IMR-90 (cell line): Measurements from ENCODE around the gene YAF2. TPM values are rescaled to one million over a fixed set of nuclear protein-coding genes. Genes with fewer than 3 reads are reported as not detected.

ENCODE experiments used
- ATAC-seq: fragments of 200-7000 bp; cut with Tn5 transposase; 2 replicates; pipeline ENCODE4 v1.9.1; 2020; ENCODE audit warnings: low read depth, mild to moderate bottlenecking, moderate library complexity
- BruUV-seq: library from RNA; stranded (reverse); fragments of 400-500 nt; replicated peaks from 2 replicates; lab custom pipeline; 2021; lab: Mats Ljungman, UMichigan
- CTCF ChIA-PET: fragments of 300-600 bp; formaldehyde crosslinking; extraction: SDS; loops from one replicate; lab custom pipeline; 2021; ENCODE audit warnings: antibody characterized with exemption; lab: Yijun Ruan, JAX
- POLR2A ChIA-PET: fragments of 300-600 bp; sonication (Branson Sonifier 250); formaldehyde crosslinking; loops from one replicate; lab custom pipeline; 2022; ENCODE audit warnings: antibody characterized with exemption; ENCODE audit not compliant: unreplicated experiment; lab: Charles Lee
- DNase-seq: peaks from one replicate; pipeline ENCODE4 v3.0.0; 2013
- H2AFZ ChIP-seq: replicated peaks from 2 replicates; pipeline ENCODE3; 2013; ENCODE audit warnings: low read length, mild to moderate bottlenecking; ENCODE audit not compliant: poor library complexity
- H2AK5ac ChIP-seq: 2 replicates; pipeline ENCODE4 v1.6.1; 2013; ENCODE audit warnings: low read depth, low read length, inconsistent platforms
- H2AK9ac ChIP-seq: replicated peaks from 2 replicates; pipeline ENCODE3; 2013; ENCODE audit warnings: mild to moderate bottlenecking, low read depth, low read length, moderate library complexity; ENCODE audit not compliant: poor library complexity
- H2BK120ac ChIP-seq: 2 replicates; pipeline ENCODE4 v1.6.1; 2013; ENCODE audit warnings: low read depth, low read length, inconsistent platforms
- H2BK15ac ChIP-seq: 3 replicates; pipeline ENCODE4 v1.6.1; 2013; ENCODE audit warnings: low read depth, low read length, inconsistent platforms
- H2BK20ac ChIP-seq: 2 replicates; pipeline ENCODE4 v1.6.1; 2013; ENCODE audit warnings: low read depth, mild to moderate bottlenecking, inconsistent platforms, low read length, moderate library complexity
- H2BK5ac ChIP-seq: 2 replicates; pipeline ENCODE4 v1.6.1; 2013; ENCODE audit warnings: mild to moderate bottlenecking, low read depth, low read length, inconsistent platforms; ENCODE audit not compliant: poor library complexity, severe bottlenecking
- H3K14ac ChIP-seq: replicated peaks from 2 replicates; pipeline ENCODE4 v1.6.1; 2013; ENCODE audit warnings: low read depth, low read length, inconsistent platforms
- H3K18ac ChIP-seq: 2 replicates; pipeline ENCODE4 v1.6.1; 2013; ENCODE audit warnings: low read depth, low read length, control low read depth
- H3K23ac ChIP-seq: 2 replicates; pipeline ENCODE4 v1.6.1; 2013; ENCODE audit warnings: low read depth, low read length, inconsistent platforms
- H3K27ac ChIP-seq: 2 replicates; pipeline ENCODE4 v1.5.1; 2013; ENCODE audit warnings: mild to moderate bottlenecking, control low read depth, low read length; ENCODE audit not compliant: insufficient read depth
- H3K27me3 ChIP-seq: 2 replicates; pipeline ENCODE4 v1.6.1; 2013; ENCODE audit warnings: low read length; ENCODE audit not compliant: control insufficient read depth, insufficient read depth
- H3K36me3 ChIP-seq: 2 replicates; pipeline ENCODE4 v1.6.1; 2013; ENCODE audit warnings: low read length, mixed read lengths; ENCODE audit not compliant: control insufficient read depth, insufficient read depth
- H3K4ac ChIP-seq: 2 replicates; pipeline ENCODE4 v1.6.1; 2013; ENCODE audit warnings: low read depth, low read length, inconsistent platforms
- H3K4me1 ChIP-seq: 2 replicates; pipeline ENCODE4 v1.6.1; 2013; ENCODE audit warnings: low read length, mixed read lengths; ENCODE audit not compliant: control insufficient read depth, insufficient read depth
- H3K4me2 ChIP-seq: 2 replicates; pipeline ENCODE4 v1.6.1; 2013; ENCODE audit warnings: low read depth, mild to moderate bottlenecking, control low read depth, low read length, moderate library complexity
- H3K4me3 ChIP-seq: 2 replicates; pipeline ENCODE4 v1.5.1; 2013; ENCODE audit warnings: low read depth, mild to moderate bottlenecking, control low read depth, low read length, moderate library complexity; ENCODE audit not compliant: insufficient read depth
- H3K56ac ChIP-seq: 2 replicates; pipeline ENCODE4 v1.6.1; 2013; ENCODE audit warnings: low read length, inconsistent platforms; ENCODE audit not compliant: insufficient read depth; ENCODE audit errors: extremely low read depth
- H3K79me1 ChIP-seq, 2 experiments: 2 replicates each; pipeline ENCODE4 v1.6.1; 2013; ENCODE audit warnings: low read length in 2 of 2, inconsistent platforms in 1 of 2, low read depth in 1 of 2
- H3K9ac ChIP-seq: 2 replicates; pipeline ENCODE4 v1.6.1; 2013; ENCODE audit warnings: low read depth, low read length, control low read depth
- H3K9me1 ChIP-seq: 2 replicates; pipeline ENCODE4 v1.6.1; 2013; ENCODE audit warnings: low read length, inconsistent platforms; ENCODE audit not compliant: insufficient read depth
- H3K9me3 ChIP-seq: 2 replicates; pipeline ENCODE4 v1.6.1; 2013; ENCODE audit warnings: low read length; ENCODE audit not compliant: control insufficient read depth, insufficient read depth
- H4K20me1 ChIP-seq: 2 replicates; pipeline ENCODE4 v1.6.1; 2013; ENCODE audit warnings: low read length, inconsistent platforms; ENCODE audit not compliant: insufficient read depth
- H4K5ac ChIP-seq: 2 replicates; pipeline ENCODE4 v1.6.1; 2013; ENCODE audit warnings: mild to moderate bottlenecking, low read depth, low read length, control low read depth
- H4K8ac ChIP-seq, 2 experiments: 2 replicates each; pipeline ENCODE4 v1.6.1; 2013; ENCODE audit warnings: low read depth in 2 of 2, low read length in 2 of 2, control low read depth in 1 of 2, inconsistent platforms in 1 of 2
- H4K91ac ChIP-seq: 2 replicates; pipeline ENCODE4 v1.6.1; 2013; ENCODE audit warnings: low read depth, low read length, inconsistent platforms; ENCODE audit not compliant: insufficient read depth
- BHLHE40 ChIP-seq: fragments of 150-350 bp; IDR thresholded peaks from 2 replicates; pipeline ENCODE4 v1.6.1; 2016; ENCODE audit warnings: mild to moderate bottlenecking, low read depth, low read length
- CEBPB ChIP-seq: IDR thresholded peaks from 2 replicates; pipeline ENCODE4 v1.6.1; 2012; ENCODE audit warnings: low read depth, low read length, improper control_type of control experiment
- CHD1 ChIP-seq: IDR thresholded peaks from 2 replicates; pipeline ENCODE4 v1.6.1; 2012; ENCODE audit warnings: low read depth, low read length, improper control_type of control experiment
- FOS ChIP-seq: fragments of 150-350 bp; IDR thresholded peaks from 2 replicates; pipeline ENCODE4 v1.6.1; 2016; ENCODE audit warnings: low read depth, low read length
- MAFK ChIP-seq: IDR thresholded peaks from 2 replicates; pipeline ENCODE4 v1.6.1; 2012; ENCODE audit warnings: low read depth, low read length, improper control_type of control experiment
- MAZ ChIP-seq: IDR thresholded peaks from 2 replicates; pipeline ENCODE4 v1.6.1; 2012; ENCODE audit warnings: low read depth, mild to moderate bottlenecking, low read length, improper control_type of control experiment, moderate library complexity, borderline replicate concordance
- MXI1 ChIP-seq: IDR thresholded peaks from 2 replicates; pipeline ENCODE4 v1.6.1; 2012; ENCODE audit warnings: low read depth, mild to moderate bottlenecking, low read length, moderate library complexity, borderline replicate concordance
- NFE2L2 ChIP-seq: fragments of 150-350 bp; IDR thresholded peaks from 2 replicates; pipeline ENCODE4 v1.6.1; 2016; ENCODE audit warnings: low read depth, mild to moderate bottlenecking, low read length
- POLR2A ChIP-seq: IDR thresholded peaks from 2 replicates; pipeline ENCODE4 v1.6.1; 2012; ENCODE audit warnings: mild to moderate bottlenecking, low read depth, low read length
- RAD21 ChIP-seq: IDR thresholded peaks from 2 replicates; pipeline ENCODE4 v1.6.1; 2012; ENCODE audit warnings: low read length, improper control_type of control experiment
- RCOR1 ChIP-seq: IDR thresholded peaks from 2 replicates; pipeline ENCODE4 v1.6.1; 2012; ENCODE audit warnings: mild to moderate bottlenecking, low read length, improper control_type of control experiment; ENCODE audit not compliant: insufficient replicate concordance
- RFX5 ChIP-seq: IDR thresholded peaks from 2 replicates; pipeline ENCODE4 v1.8.0; 2012; ENCODE audit warnings: low read depth, mild to moderate bottlenecking, low read length, moderate library complexity
- SMC3 ChIP-seq: fragments of 150-350 bp; IDR thresholded peaks from 2 replicates; pipeline ENCODE4 v1.6.1; 2016; ENCODE audit warnings: low read depth, mild to moderate bottlenecking, antibody characterized with exemption, low read length, moderate library complexity
- WGBS, 2 experiments: methylation state at CpG; one replicate each; pipeline versions ENCODE4 v1.1.5 to v1.1.7; 2013; ENCODE audit warnings: missing lambda C conversion rate in 2 of 2; ENCODE audit not compliant: insufficient read length in 1 of 2; ENCODE audit errors: extremely low coverage in 2 of 2; 5-methylcytosine and 5-hydroxymethylcytosine counted together
- dilution Hi-C: fragments of 300-500 bp; cut with HindIII; formaldehyde crosslinking; loops from one replicate; pipeline ENCODE4 v1.14.3; 2018; ENCODE audit warnings: low sequenced_read_pairs; ENCODE audit not compliant: unreplicated experiment
- in situ Hi-C: fragments of 300-500 bp; cut with MboI; formaldehyde crosslinking; loops from 3 replicates; pipeline ENCODE4 v1.14.3; 2019; ENCODE audit warnings: low sequenced_read_pairs, inconsistent platforms, mixed read lengths
- intact Hi-C: fragments of 100-400 bp; cut with micrococcal nuclease; formaldehyde crosslinking; loops from 2 replicates; pipeline ENCODE4 v1.10.0; 2022
- polyA plus RNA-seq, 3 experiments: library from polyadenylated mRNA; depleted of rRNA; stranded (reverse); fragments of >200 nt; gene quantifications; 2 replicates each; pipeline ENCODE4 v1.2.3, GENCODE V29; 2012; ENCODE audit warnings: low replicate concordance in 1 of 3
- total RNA-seq: library from RNA; depleted of rRNA; stranded (reverse); fragments of >200 nt; gene quantifications from 2 replicates; pipeline ENCODE4 v1.2.3, GENCODE V29; 2012
- TF ChIP-seq, protein P1 (sequence below): fragments of 150-350 bp; IDR thresholded peaks from 2 replicates; pipeline ENCODE4 v1.6.1; 2016; ENCODE audit warnings: low read depth, mild to moderate bottlenecking, low read length, moderate library complexity, borderline replicate concordance
- TF ChIP-seq, protein P2 (sequence below): fragments of 150-350 bp; IDR thresholded peaks from 2 replicates; pipeline ENCODE4 v1.6.1; 2017; ENCODE audit warnings: mild to moderate bottlenecking, antibody characterized with exemption, low read length, low read depth
- TF ChIP-seq, protein P3 (sequence below): conservative IDR thresholded peaks from 2 replicates; pipeline ENCODE4 v1.5.1; 2012; ENCODE audit warnings: mild to moderate bottlenecking, low read depth, low read length, improper control_type of control experiment

Gene YAF2
- total and polyA plus RNA-seq, 2 of the 4 experiments (the other 2 are of a cell fraction) = 7.9 to 14.2 TPM

DNA sequence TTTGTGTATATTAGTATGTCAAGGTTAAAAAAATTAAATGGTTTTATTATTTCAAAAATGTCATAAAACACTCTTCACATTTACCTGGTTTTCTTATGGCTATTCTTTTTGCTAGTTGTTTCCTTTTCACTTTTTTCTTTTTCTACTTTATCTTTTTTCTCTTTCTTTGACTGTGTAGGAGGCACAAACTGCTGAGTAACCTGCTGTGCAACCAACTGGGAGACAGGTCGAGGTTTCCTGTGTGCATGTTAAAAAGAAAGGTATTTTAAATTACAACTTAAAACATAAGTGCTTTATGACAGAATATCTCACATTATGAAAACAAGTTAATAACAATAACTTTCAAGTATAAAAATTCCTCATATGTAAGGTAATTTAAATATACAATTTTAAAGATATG lies 76.5 kb downstream of the YAF2 start:
- H4K5ac ChIP-seq = no peak overlapping the region
- H3K79me1 ChIP-seq = peaks cover 3% of the 10 kb centered on the region in 2 experiments; a peak in 2 of 4 replicates
- no peak overlapping the region for H4K8ac ChIP-seq
- H3K14ac ChIP-seq = no peak overlapping the region
- 0 out of 2 replicates have a peak, but pooled peaks cover 2% of the 10 kb centered on the region for H3K9me1 ChIP-seq
- no peaks in the 10 kb centered on the region for H3K27me3 ChIP-seq
- H3K4me2 ChIP-seq = no peak overlapping the region
- no peak overlapping the region for H3K23ac ChIP-seq
- H3K4me1 ChIP-seq = peaks cover 4% of the 10 kb centered on the region
- no peak overlapping the region for H2AK9ac ChIP-seq
- H4K91ac ChIP-seq = no peak overlapping the region
- ATAC-seq (no peak), DNase-seq (no peak)
- no CpG with 5 or more reads among the region's 1 CpG for WGBS, 2 experiments
- no peak overlapping the region for H2AK5ac ChIP-seq
- no peak overlapping the region for H3K9ac ChIP-seq
- BruUV-seq = no TSS peak
- H2BK5ac ChIP-seq = no peak overlapping the region
- no peak overlapping the region for H2BK15ac ChIP-seq
- no peaks in the 10 kb centered on the region for H3K9me3 ChIP-seq
- dilution Hi-C loops = no loop called here
- H3K56ac ChIP-seq = no peak overlapping the region
- no peak overlapping the region for H2BK120ac ChIP-seq
- no peaks in the 10 kb centered on the region; the same call in 1 of the 2 replicates for H4K20me1 ChIP-seq
- H3K4me3 ChIP-seq = no peak overlapping the region
- H3K4ac ChIP-seq = no peak overlapping the region
- H3K36me3 ChIP-seq = peaks cover 4% of the 10 kb centered on the region
- TF ChIP-seq RAD21 (no peak), BHLHE40 (no peak), CHD1 (no peak), MAFK (no peak), RCOR1 (no peak), MXI1 (no peak), FOS (no peak), SMC3 (no peak), NFE2L2 (no peak), MAZ (no peak), POLR2A (no peak), CEBPB (no peak), RFX5 (no peak)
- TF ChIP-seq, protein P1, sequence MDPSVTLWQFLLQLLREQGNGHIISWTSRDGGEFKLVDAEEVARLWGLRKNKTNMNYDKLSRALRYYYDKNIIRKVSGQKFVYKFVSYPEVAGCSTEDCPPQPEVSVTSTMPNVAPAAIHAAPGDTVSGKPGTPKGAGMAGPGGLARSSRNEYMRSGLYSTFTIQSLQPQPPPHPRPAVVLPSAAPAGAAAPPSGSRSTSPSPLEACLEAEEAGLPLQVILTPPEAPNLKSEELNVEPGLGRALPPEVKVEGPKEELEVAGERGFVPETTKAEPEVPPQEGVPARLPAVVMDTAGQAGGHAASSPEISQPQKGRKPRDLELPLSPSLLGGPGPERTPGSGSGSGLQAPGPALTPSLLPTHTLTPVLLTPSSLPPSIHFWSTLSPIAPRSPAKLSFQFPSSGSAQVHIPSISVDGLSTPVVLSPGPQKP = no peak
- TF ChIP-seq, protein P2, sequence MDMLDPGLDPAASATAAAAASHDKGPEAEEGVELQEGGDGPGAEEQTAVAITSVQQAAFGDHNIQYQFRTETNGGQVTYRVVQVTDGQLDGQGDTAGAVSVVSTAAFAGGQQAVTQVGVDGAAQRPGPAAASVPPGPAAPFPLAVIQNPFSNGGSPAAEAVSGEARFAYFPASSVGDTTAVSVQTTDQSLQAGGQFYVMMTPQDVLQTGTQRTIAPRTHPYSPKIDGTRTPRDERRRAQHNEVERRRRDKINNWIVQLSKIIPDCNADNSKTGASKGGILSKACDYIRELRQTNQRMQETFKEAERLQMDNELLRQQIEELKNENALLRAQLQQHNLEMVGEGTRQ = no peak
- TF ChIP-seq, protein P3, sequence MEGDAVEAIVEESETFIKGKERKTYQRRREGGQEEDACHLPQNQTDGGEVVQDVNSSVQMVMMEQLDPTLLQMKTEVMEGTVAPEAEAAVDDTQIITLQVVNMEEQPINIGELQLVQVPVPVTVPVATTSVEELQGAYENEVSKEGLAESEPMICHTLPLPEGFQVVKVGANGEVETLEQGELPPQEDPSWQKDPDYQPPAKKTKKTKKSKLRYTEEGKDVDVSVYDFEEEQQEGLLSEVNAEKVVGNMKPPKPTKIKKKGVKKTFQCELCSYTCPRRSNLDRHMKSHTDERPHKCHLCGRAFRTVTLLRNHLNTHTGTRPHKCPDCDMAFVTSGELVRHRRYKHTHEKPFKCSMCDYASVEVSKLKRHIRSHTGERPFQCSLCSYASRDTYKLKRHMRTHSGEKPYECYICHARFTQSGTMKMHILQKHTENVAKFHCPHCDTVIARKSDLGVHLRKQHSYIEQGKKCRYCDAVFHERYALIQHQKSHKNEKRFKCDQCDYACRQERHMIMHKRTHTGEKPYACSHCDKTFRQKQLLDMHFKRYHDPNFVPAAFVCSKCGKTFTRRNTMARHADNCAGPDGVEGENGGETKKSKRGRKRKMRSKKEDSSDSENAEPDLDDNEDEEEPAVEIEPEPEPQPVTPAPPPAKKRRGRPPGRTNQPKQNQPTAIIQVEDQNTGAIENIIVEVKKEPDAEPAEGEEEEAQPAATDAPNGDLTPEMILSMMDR = no peak
- H3K18ac ChIP-seq = no peak overlapping the region
- no peak overlapping the region for H3K27ac ChIP-seq
- CTCF ChIA-PET = no interaction called here
- in situ Hi-C loops = no loop called here
- H2BK20ac ChIP-seq = no peak overlapping the region
- intact Hi-C loops = no loop called here
- no peak overlapping the region for H2AFZ ChIP-seq
- POLR2A ChIA-PET = interaction anchor here (0.6 kb wide), 1 partner anchor 1182 kb away, joined by 3 read pairs; no protein-coding TSS in a partner anchor
